ENCODE measurements around the gene NYNRIN. TPM values are rescaled to one million over a fixed set of nuclear protein-coding genes. Genes with fewer than 3 reads are reported as not detected.

Gene NYNRIN
- total RNA-seq, 1 experiment from 2014 or later, result 0.31 TPM

- peak overlapping the region; percentile 74 to 84 for H3K4me3 ChIP-seq (ENCODE audit: low read depth in 2 of 2, low read length in 2 of 2)
- H3K9me3 ChIP-seq (ENCODE audit: control insufficient read depth, insufficient read depth, low read depth, low read length), result no peaks in the 10 kb centered on the region
- H3K4me1 ChIP-seq (ENCODE audit: control insufficient read depth, insufficient read depth, low read length), result peaks cover 8% of the 10 kb centered on the region
- no peaks in the 10 kb centered on the region for H3K27me3 ChIP-seq (ENCODE audit: control insufficient read depth, insufficient read depth, low read length)
- H3K27ac ChIP-seq (ENCODE audit: low read length), result peak overlapping the region; percentile 91
- BruUV-seq (replicated peaks), result TSS peak; percentile 61
- peaks cover 6% of the 10 kb centered on the region for H3K36me3 ChIP-seq (ENCODE audit: control insufficient read depth, insufficient read depth, low read length)
- DNase-seq (ENCODE audit: low read depth, low spot score) (no peak), ATAC-seq (no peak)
- CTCF ChIA-PET, result interaction anchor here (0.6 to 3.0 kb wide), 14 partner anchors 7 to 283 kb away, joined by 3 to 46 read pairs (median 4); partner anchors contain the start of genes CIDEB and SDR39U1
- intact Hi-C loops (cut with micrococcal nuclease; ENCODE audit: unreplicated experiment) (loop anchor here (1.0 to 2.0 kb wide), 2 partner anchors 66 to 98 kb away; no protein-coding TSS in a partner anchor), in situ Hi-C loops (cut with HindIII; ENCODE audit: low pct_unique_long_range_greater_than_20kb, low sequenced_read_pairs) (loop anchor here (10.0 kb wide), 1 partner anchor 96 kb away; the partner anchor contains the start of genes ADCY4 and RIPK3)
- no peak for TF ChIP-seq TCF7L2 (IDR thresholded peaks at IDR 0.05; ENCODE audit: low read depth, low read length)
- no peak for TF ChIP-seq POLR2AphosphoS5 (IDR thresholded peaks at IDR 0.05; ENCODE audit: low read depth, low read length)
- TF ChIP-seq SIN3A (IDR thresholded peaks at IDR 0.05; ENCODE audit: borderline replicate concordance, insufficient read depth, low read depth, low read length), result no peak
- TF ChIP-seq REST (IDR thresholded peaks at IDR 0.05; ENCODE audit: insufficient read depth in 1 of 2, low read depth in 2 of 2, low read length in 1 of 2), result no peak
- no peak for TF ChIP-seq CTCF (IDR thresholded peaks at IDR 0.05)
- POLR2A ChIA-PET, result interaction anchor here (0.6 to 1.0 kb wide), 4 partner anchors 11 to 104 kb away, joined by 3 to 20 read pairs (median 4); no protein-coding TSS in a partner anchor
Measured at GRCh38 chr14:24430682-24431568, 32.1 kb downstream of the NYNRIN start.

DNA sequence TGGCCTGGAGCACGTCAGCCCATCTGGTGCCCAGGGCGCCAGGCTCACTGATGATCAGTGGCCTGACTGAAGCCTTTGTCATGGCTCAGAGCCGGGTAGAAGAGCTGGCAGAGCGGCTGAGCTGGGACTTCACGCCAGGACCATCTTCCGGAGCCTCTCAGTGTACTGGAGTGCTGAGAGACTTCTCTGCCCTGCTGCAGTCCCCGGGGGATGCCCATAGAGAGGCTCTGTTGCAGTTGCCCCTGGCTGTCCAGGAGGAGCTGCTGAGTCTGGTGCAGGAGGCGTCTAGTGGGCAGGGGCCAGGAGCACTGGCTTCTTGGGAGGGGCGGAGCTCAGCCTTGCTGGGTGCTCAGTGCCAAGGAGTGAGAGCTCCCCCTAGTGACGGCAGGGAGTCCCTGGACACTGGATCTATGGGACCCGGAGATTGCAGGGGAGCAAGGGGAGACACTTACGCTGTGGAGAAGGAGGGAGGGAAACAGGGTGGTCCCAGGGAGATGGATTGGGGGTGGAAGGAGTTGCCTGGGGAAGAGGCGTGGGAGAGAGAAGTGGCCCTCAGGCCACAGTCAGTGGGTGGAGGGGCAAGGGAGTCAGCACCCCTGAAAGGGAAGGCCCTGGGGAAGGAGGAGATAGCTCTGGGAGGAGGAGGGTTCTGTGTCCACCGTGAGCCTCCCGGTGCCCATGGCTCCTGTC is 32.9 kb downstream of the NYNRIN start:
- ATAC-seq (peak; percentile 81), DNase-seq (ENCODE audit: low read depth, low spot score) (no peak)
- Histone ChIP-seq H3K4me1 (ENCODE audit: control insufficient read depth, insufficient read depth, low read length) (peaks cover 8% of the 10 kb centered on the region), H3K4me3 (ENCODE audit: low read depth in 2 of 2, low read length in 2 of 2) (peak overlapping the region; percentile 74 to 84), H3K36me3 (ENCODE audit: control insufficient read depth, insufficient read depth, low read length) (peaks cover 6% of the 10 kb centered on the region), H3K27ac (ENCODE audit: low read length) (peak overlapping the region; percentile 91), H3K27me3 (ENCODE audit: control insufficient read depth, insufficient read depth, low read length) (no peaks in the 10 kb centered on the region), H3K9me3 (ENCODE audit: control insufficient read depth, insufficient read depth, low read depth, low read length) (no peaks in the 10 kb centered on the region)
- intact Hi-C loops (cut with micrococcal nuclease; ENCODE audit: unreplicated experiment) (loop anchor here (1.0 to 2.0 kb wide), 2 partner anchors 66 to 99 kb away; no protein-coding TSS in a partner anchor), in situ Hi-C loops (cut with HindIII; ENCODE audit: low pct_unique_long_range_greater_than_20kb, low sequenced_read_pairs) (loop anchor here (10.0 kb wide), 1 partner anchor 97 kb away; the partner anchor contains the start of genes ADCY4 and RIPK3)
- POLR2A ChIA-PET, result interaction anchor here (1.0 kb wide), 1 partner anchor 66 kb away, joined by 5 read pairs; no protein-coding TSS in a partner anchor
- CTCF ChIA-PET, result interaction anchor here (0.6 to 3.0 kb wide), 15 partner anchors 8 to 283 kb away, joined by 3 to 46 read pairs (median 4); partner anchors contain the start of genes CIDEB and SDR39U1
- TF ChIP-seq TCF7L2 (IDR thresholded peaks at IDR 0.05; ENCODE audit: low read depth, low read length), result no peak
- TF ChIP-seq REST (IDR thresholded peaks at IDR 0.05; ENCODE audit: insufficient read depth in 1 of 2, low read depth in 2 of 2, low read length in 1 of 2), result no peak
- peak; percentile 94 for TF ChIP-seq CTCF (IDR thresholded peaks at IDR 0.05)
- BruUV-seq (replicated peaks), result no TSS peak
